DMS53 (cell line): ENCODE measurements around the gene TDRD12.
"Not testable (repeated sequence)": the region's sequence is repeated elsewhere in the genome, so short reads cannot be mapped to it uniquely, and the experiment has no call there.

Experiments
- DNase-seq: peaks from one replicate; lab custom pipeline; 2025; lab: John Stamatoyannopoulos, UW

The TDRD12 gene

GRCh38 chr19:32830231-32831014 is 110.9 kb downstream of the TDRD12 start:
- DNase-seq: no peak

- no peak for DNase-seq
Observed at GRCh38 chr19:32831611-32832010, 112.0 kb downstream of the TDRD12 start.

GRCh38 chr19:32832094-32832493 is 112.5 kb downstream of the TDRD12 start:
- not testable (repeated sequence) for DNase-seq

- not testable (repeated sequence) for DNase-seq
Observed at GRCh38 chr19:32832825-32833224, 113.3 kb downstream of the TDRD12 start.

GRCh38 chr19:32833388-32833787 is 113.8 kb downstream of the TDRD12 start:
- not testable (repeated sequence) for DNase-seq

- DNase-seq: no peak
Observed at GRCh38 chr19:32837531-32837930, 118.0 kb downstream of the TDRD12 start.

- no peak for DNase-seq
Observed at GRCh38 chr19:32842061-32842460, 122.5 kb downstream of the TDRD12 start.

- DNase-seq: no peak
Observed at GRCh38 chr19:32843716-32844245, 124.2 kb downstream of the TDRD12 start.

GRCh38 chr19:32848035-32848434 is 128.5 kb downstream of the TDRD12 start:
- DNase-seq: not testable (repeated sequence)

GRCh38 chr19:32852216-32852615 is 132.6 kb downstream of the TDRD12 start:
- DNase-seq: no peak

GRCh38 chr19:32856818-32857217 is 137.3 kb downstream of the TDRD12 start:
- DNase-seq: not testable (repeated sequence)

- no peak for DNase-seq
Observed at GRCh38 chr19:32857584-32857983, 138.0 kb downstream of the TDRD12 start.

- DNase-seq: no peak
Observed at GRCh38 chr19:32858155-32858554, 138.6 kb downstream of the TDRD12 start.

- no peak for DNase-seq
Observed at GRCh38 chr19:32858559-32858958, 139.0 kb downstream of the TDRD12 start.

- DNase-seq: no peak
Observed at GRCh38 chr19:32859591-32859990, 140.0 kb downstream of the TDRD12 start.

- DNase-seq: no peak
Observed at GRCh38 chr19:32861596-32861995, 142.0 kb downstream of the TDRD12 start.

GRCh38 chr19:32862173-32862572 is 142.6 kb downstream of the TDRD12 start:
- no peak for DNase-seq

GRCh38 chr19:32862741-32863140 is 143.2 kb downstream of the TDRD12 start:
- DNase-seq: no peak

- DNase-seq: no peak
Observed at GRCh38 chr19:32863301-32863700, 143.7 kb downstream of the TDRD12 start.

- DNase-seq: no peak
Observed at GRCh38 chr19:32863841-32864240, 144.3 kb downstream of the TDRD12 start.

- no peak for DNase-seq
Observed at GRCh38 chr19:32864318-32865007, 144.9 kb downstream of the TDRD12 start.

- no peak for DNase-seq
Observed at GRCh38 chr19:32865326-32865725, 145.8 kb downstream of the TDRD12 start.

- DNase-seq: no peak
Observed at GRCh38 chr19:32866061-32866460, 146.5 kb downstream of the TDRD12 start.
